Spleen (tissue), 7 donors: Measurements from ENCODE around the gene COX6A1.

Experiments used
- CTCF ChIP-seq, 11 experiments: fragments of 200-600 bp in 7 of 11; fragments of 450-650 bp in 4 of 11; sonication (generic) in 4 of 11; IDR thresholded peaks in 8 of 11; conservative IDR thresholded peaks in 3 of 11; 1 replicate in 7 of 11; 2 replicates in 4 of 11; pipeline versions ENCODE4 v1.4.0 to v1.8.0; 2016 to 2021; ENCODE audit warnings: antibody characterized with exemption in 11 of 11, inconsistent platforms in 4 of 11, mild to moderate bottlenecking in 1 of 11
- POLR2A ChIP-seq, 3 donors: fragments of 450-650 bp; IDR thresholded peaks; one replicate each; pipeline ENCODE4 v1.5.1; 2017; ENCODE audit warnings: antibody characterized with exemption in 3 of 3, mild to moderate bottlenecking in 1 of 3
- POLR2AphosphoS5 ChIP-seq, 3 donors: sonication (generic); formaldehyde crosslinking; IDR thresholded peaks; one replicate each; pipeline ENCODE4 v1.5.1; 2017; ENCODE audit warnings: antibody characterized with exemption in 3 of 3
- donor health status: DM: no; HTN: no; CAD: no; lungs with moderate emphysema.
- donor health status: DM: no; HTN: no; CAD: no.
- donor health status: DM: no; HTN: no; CAD: no.

GRCh38 chr12:120465756-120466155 is 27.8 kb downstream of the COX6A1 start:
- TF ChIP-seq CTCF (IDR thresholded peaks at IDR 0.05 in 8 of 11, conservative IDR thresholded peaks at IDR 0.05 in 3 of 11) (no peak), POLR2A (IDR thresholded peaks at IDR 0.05) (no peak), POLR2AphosphoS5 (IDR thresholded peaks at IDR 0.05) (no peak)
